Left ventricle myocardium superior (tissue), 1 donor: ENCODE results near the gene ZNF664. TPM values are rescaled to one million over a fixed set of nuclear protein-coding genes. Genes with fewer than 3 reads are reported as not detected.

Source experiments
- ATAC-seq: fragments of 200-7000 bp; cut with Tn5 transposase; one replicate; pipeline ENCODE4 v1.9.1; 2020; ENCODE audit warnings: mild to moderate bottlenecking, moderate library complexity
- DNase-seq: peaks from one replicate; pipeline ENCODE4 v3.0.0-alpha.2; 2020
- intact Hi-C: fragments of 100-400 bp; cut with micrococcal nuclease; formaldehyde crosslinking; loops from one replicate; pipeline ENCODE4 v1.11.0; 2022
- total RNA-seq: library from RNA; stranded (reverse); fragmentation: NEBNext Ultra II Directional; extraction: Animal tissue kit (Norgen Biotek cat#: 25700); gene quantifications from one replicate; pipeline ENCODE4 v1.2.1, GENCODE V29; 2021
- donor health status: DM: no; HTN: yes; CAD: no; lungs with severe emphysema.

The ZNF664 gene
- total RNA-seq, 1 donor from 2014 or later = 85.2 TPM

GRCh38 chr12:123998991-123999359, 26.0 kb downstream of the ZNF664 start:
- intact Hi-C loops = no loop called here
- ATAC-seq (peak; percentile 18), DNase-seq (no peak)

GRCh38 chr12:124000111-124000510, 27.1 kb downstream of the ZNF664 start:
- DNase-seq = no peak
- intact Hi-C loops = no loop called here
- no peak for ATAC-seq

GRCh38 chr12:124001343-124001742, 28.3 kb downstream of the ZNF664 start:
- ATAC-seq (no peak), DNase-seq (no peak)
- intact Hi-C loops = no loop called here

GRCh38 chr12:124002021-124002644, 29.1 kb downstream of the ZNF664 start:
- intact Hi-C loops = no loop called here
- ATAC-seq (peak; percentile 63), DNase-seq (no peak)

GRCh38 chr12:124002654-124003053, 29.6 kb downstream of the ZNF664 start:
- ATAC-seq (no peak), DNase-seq (no peak)
- intact Hi-C loops = no loop called here

GRCh38 chr12:124004233-124004875, 31.3 kb downstream of the ZNF664 start:
- peak; percentile 34 for ATAC-seq
- DNase-seq = no peak
- intact Hi-C loops = no loop called here

GRCh38 chr12:124006085-124006845, 33.2 kb downstream of the ZNF664 start:
- intact Hi-C loops = no loop called here
- ATAC-seq (no peak), DNase-seq (no peak)

- intact Hi-C loops = no loop called here
- DNase-seq (no peak), ATAC-seq (no peak)
Measured at GRCh38 chr12:124006846-124007713, 34.1 kb downstream of the ZNF664 start.

- peak; percentile 45 for ATAC-seq
Measured at GRCh38 chr12:124007826-124008570, 35.0 kb downstream of the ZNF664 start.

GRCh38 chr12:124008595-124008994, 35.6 kb downstream of the ZNF664 start:
- ATAC-seq = peak; percentile 29
- intact Hi-C loops = no loop called here
- no peak for DNase-seq

More at GRCh38 chr12:124007826-124008570, 35.0 kb downstream of the ZNF664 start:
- intact Hi-C loops = no loop called here
- DNase-seq = no peak

GRCh38 chr12:124009781-124010180, 36.8 kb downstream of the ZNF664 start:
- intact Hi-C loops = no loop called here
- no peak for DNase-seq

GRCh38 chr12:124010687-124011086, 37.7 kb downstream of the ZNF664 start:
- intact Hi-C loops = no loop called here
- ATAC-seq = no peak
- no peak for DNase-seq

More at GRCh38 chr12:124009781-124010180, 36.8 kb downstream of the ZNF664 start:
- peak; percentile 41 for ATAC-seq

GRCh38 chr12:124011435-124012115, 38.6 kb downstream of the ZNF664 start:
- ATAC-seq = no peak
- intact Hi-C loops = no loop called here
- DNase-seq = no peak

GRCh38 chr12:124013073-124013472, 40.1 kb downstream of the ZNF664 start:
- intact Hi-C loops = no loop called here
- no peak for DNase-seq
- ATAC-seq = no peak

GRCh38 chr12:124015494-124016461, 42.8 kb downstream of the ZNF664 start:
- no peak for ATAC-seq
- intact Hi-C loops = no loop called here
- DNase-seq = no peak

- intact Hi-C loops = no loop called here
- ATAC-seq (no peak), DNase-seq (no peak)
Measured at GRCh38 chr12:124017064-124017463, 44.0 kb downstream of the ZNF664 start.

- ATAC-seq (no peak), DNase-seq (no peak)
- intact Hi-C loops = no loop called here
Measured at GRCh38 chr12:124018539-124018938, 45.5 kb downstream of the ZNF664 start.
